GM23248 (cell line): Measurements from ENCODE around the gene B3GNT4.

ENCODE experiments used
- EZH2 ChIP-seq: fragments of 200-600 bp; sonication (generic); IDR thresholded peaks from 2 replicates; pipeline ENCODE4 v1.6.1; 2018; ENCODE audit warnings: antibody characterized with exemption, mild to moderate bottlenecking; ENCODE audit not compliant: insufficient read depth, poor library complexity, severe bottlenecking
- EZH2phosphoT487 ChIP-seq: fragments of 200-600 bp; sonication (generic); IDR thresholded peaks from 2 replicates; pipeline ENCODE4 v1.6.1; 2018; ENCODE audit warnings: antibody characterized with exemption, moderate library complexity, mild to moderate bottlenecking, low read depth; ENCODE audit not compliant: insufficient read depth

GRCh38 chr12:122225683-122226365 is 22.3 kb downstream of the B3GNT4 start, which contains the start of gene DIABLO:
- no peak for TF ChIP-seq EZH2phosphoT487
- TF ChIP-seq EZH2, result no peak
